Neuron (in vitro differentiated cells): Measurements from ENCODE around the gene STAT5B.

Source experiments
- H2AFZ ChIP-seq: one replicate; pipeline ENCODE4 v1.6.1; 2013; ENCODE audit warnings: low read depth, mild to moderate bottlenecking, inconsistent platforms, low read length, moderate library complexity
- H3K27me3 ChIP-seq: one replicate; pipeline ENCODE4 v1.6.1; 2013; ENCODE audit warnings: low read length; ENCODE audit not compliant: insufficient read depth
- H3K36me3 ChIP-seq: one replicate; pipeline ENCODE4 v1.6.1; 2013; ENCODE audit warnings: low read length; ENCODE audit not compliant: insufficient read depth
- H3K4me1 ChIP-seq: one replicate; pipeline ENCODE4 v1.6.1; 2013; ENCODE audit warnings: low read length; ENCODE audit not compliant: insufficient read depth
- H3K4me3 ChIP-seq: 2 replicates; pipeline ENCODE4 v1.5.1; 2013; ENCODE audit warnings: mild to moderate bottlenecking, low read length, moderate library complexity
- H3K9me3 ChIP-seq: one replicate; pipeline ENCODE4 v1.6.1; 2013; ENCODE audit warnings: low read length

Gene STAT5B

GRCh38 chr17:42167807-42168206 lies 108.4 kb downstream of the STAT5B start:
- Histone ChIP-seq H3K27me3 (no peaks in the 10 kb centered on the region), H3K9me3 (no peaks in the 10 kb centered on the region), H3K36me3 (no peaks in the 10 kb centered on the region), H3K4me1 (no peaks in the 10 kb centered on the region), H3K4me3 (no peak overlapping the region), H2AFZ (no peak overlapping the region)

DNA sequence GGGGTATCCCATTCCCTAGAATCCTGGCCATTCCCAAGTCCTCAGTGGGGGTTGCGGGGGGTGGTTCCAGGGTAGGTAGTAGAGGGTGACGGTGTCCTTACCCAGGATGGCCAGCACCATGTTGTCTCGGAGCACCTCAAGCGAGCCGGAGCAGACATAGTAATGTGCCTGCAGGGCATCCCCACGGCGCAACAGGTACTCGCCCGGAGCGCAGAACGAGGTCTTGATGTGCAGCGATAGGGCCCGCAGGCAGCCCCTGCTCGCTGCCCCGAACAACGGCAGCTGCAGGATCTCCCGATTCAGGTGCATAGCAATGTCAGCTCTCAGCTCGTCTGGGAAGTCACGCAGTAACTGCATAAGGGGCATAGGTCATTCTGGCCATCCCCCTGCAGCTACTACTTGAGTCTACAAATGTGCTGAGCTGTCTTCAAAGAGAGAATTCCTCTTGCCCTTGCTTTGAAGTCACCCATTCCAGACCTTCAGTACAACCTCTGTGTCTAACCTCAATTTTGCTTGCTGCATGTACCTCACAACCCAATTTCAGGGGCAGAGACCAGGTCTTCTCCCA lies 109.9 kb downstream of the STAT5B start:
- H3K4me3 ChIP-seq = no peak overlapping the region

DNA sequence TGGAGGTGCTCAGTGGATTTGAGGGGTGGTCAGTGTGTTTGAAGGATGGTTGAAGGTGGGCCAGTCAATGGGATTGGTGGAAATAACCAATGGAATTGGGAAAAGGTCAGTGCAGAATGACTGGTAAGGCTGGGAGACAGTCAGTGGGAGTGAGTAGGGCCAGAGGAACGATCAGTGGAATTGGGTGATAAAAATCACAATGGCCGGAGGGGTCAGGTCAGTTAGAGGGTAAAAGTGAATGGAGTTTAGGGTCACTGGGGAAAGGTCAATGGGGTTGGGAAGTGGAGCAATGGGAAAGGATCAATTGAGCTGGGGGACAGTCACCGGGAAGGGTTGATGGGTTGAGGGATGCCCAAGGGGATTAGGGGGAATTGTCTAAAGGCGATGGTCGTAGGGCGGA lies 110.4 kb downstream of the STAT5B start:
- Histone ChIP-seq H3K27me3 (no peaks in the 10 kb centered on the region), H2AFZ (no peak overlapping the region), H3K9me3 (no peaks in the 10 kb centered on the region), H3K4me3 (no peak overlapping the region), H3K36me3 (no peaks in the 10 kb centered on the region), H3K4me1 (no peaks in the 10 kb centered on the region)

More for the DNA sequence above, 109.9 kb downstream of the STAT5B start:
- Histone ChIP-seq H3K9me3 (no peaks in the 10 kb centered on the region), H2AFZ (no peak overlapping the region), H3K27me3 (no peaks in the 10 kb centered on the region), H3K36me3 (no peaks in the 10 kb centered on the region), H3K4me1 (no peaks in the 10 kb centered on the region)

DNA sequence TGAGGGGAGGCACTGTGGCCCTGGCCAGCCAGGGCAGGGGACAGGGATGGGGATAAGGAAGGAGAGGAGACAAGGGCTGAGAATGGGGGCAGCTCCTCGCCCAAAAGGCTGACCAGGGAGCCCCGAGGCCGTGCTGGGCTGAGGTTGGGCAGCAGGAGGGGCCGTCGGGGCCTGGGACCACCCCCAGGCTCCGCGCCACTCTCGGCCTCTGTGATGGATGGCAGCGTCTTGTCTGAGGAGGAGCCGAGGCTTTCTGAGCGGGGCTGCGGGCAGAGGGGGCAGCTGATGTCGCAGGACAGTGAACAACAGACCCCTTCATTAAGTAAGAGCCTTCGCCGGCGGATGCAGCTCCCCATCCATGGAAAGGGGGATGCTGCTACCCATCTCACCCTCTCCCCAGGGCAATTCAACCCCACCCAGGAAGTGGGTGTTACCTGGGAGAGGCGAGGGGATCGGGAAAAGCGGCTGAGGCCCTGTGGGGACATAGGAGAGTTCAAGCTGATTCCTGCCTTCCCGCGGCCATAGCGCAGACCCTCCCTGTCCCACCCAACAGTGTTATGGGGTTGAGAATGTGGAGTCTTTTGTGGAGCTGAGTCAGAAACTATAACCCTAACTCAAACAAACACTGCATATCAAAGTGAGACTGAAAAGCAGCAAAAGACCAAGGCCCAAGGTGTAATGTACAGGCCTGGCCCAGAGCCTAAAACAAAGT lies 112.3 kb downstream of the STAT5B start:
- H3K36me3 ChIP-seq = no peaks in the 10 kb centered on the region
- no peak overlapping the region for H2AFZ ChIP-seq
- H3K4me1 ChIP-seq = peaks cover 11% of the 10 kb centered on the region
- H3K4me3 ChIP-seq = no peak overlapping the region
- no peaks in the 10 kb centered on the region for H3K9me3 ChIP-seq
- H3K27me3 ChIP-seq = no peaks in the 10 kb centered on the region

GRCh38 chr17:42163113-42163512 lies 113.1 kb downstream of the STAT5B start:
- no peaks in the 10 kb centered on the region for H3K9me3 ChIP-seq
- no peaks in the 10 kb centered on the region for H3K27me3 ChIP-seq
- H3K4me3 ChIP-seq = no peak overlapping the region
- H3K36me3 ChIP-seq = no peaks in the 10 kb centered on the region
- H3K4me1 ChIP-seq = peaks cover 11% of the 10 kb centered on the region
- no peak overlapping the region for H2AFZ ChIP-seq

- no peaks in the 10 kb centered on the region for H3K36me3 ChIP-seq
- H2AFZ ChIP-seq = peak overlapping the region; percentile 20
- no peaks in the 10 kb centered on the region for H3K9me3 ChIP-seq
- no peak overlapping the region for H3K4me3 ChIP-seq
- H3K27me3 ChIP-seq = no peaks in the 10 kb centered on the region
- H3K4me1 ChIP-seq = peaks cover 11% of the 10 kb centered on the region
These were observed 115.7 kb downstream of the STAT5B start for GRCh38 chr17:42160531-42160910.

- H3K27me3 ChIP-seq = no peaks in the 10 kb centered on the region
- no peak overlapping the region for H3K4me3 ChIP-seq
- peaks cover 11% of the 10 kb centered on the region for H3K4me1 ChIP-seq
- H3K36me3 ChIP-seq = no peaks in the 10 kb centered on the region
- H3K9me3 ChIP-seq = no peaks in the 10 kb centered on the region
- peak overlapping the region; percentile 20 for H2AFZ ChIP-seq
These were observed 116.2 kb downstream of the STAT5B start for GRCh38 chr17:42159796-42160530.

DNA sequence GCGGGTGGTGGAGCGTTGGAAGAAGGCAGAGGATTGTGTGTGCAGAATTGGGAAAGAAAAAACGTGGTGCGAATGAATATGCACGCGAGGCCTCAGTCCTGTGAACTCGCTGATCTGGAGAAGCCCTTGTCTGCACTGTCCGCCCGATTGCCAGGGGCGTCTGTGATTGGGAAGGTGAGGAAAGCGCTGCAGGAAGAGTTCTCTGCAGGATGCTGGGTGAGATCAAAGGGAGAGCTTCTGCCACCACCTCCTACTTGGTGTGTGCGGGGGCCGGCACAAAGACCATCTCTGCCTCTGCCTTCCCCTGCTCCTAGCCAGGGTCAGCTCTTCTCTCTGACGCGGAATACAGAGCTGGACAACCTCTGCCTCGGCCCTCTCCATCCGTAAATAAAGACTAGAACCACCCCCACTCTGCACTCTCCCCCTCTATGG lies 120.6 kb downstream of the STAT5B start:
- Histone ChIP-seq H3K27me3 (no peaks in the 10 kb centered on the region), H3K9me3 (no peaks in the 10 kb centered on the region), H2AFZ (no peak overlapping the region), H3K36me3 (peaks cover 4% of the 10 kb centered on the region), H3K4me1 (peaks cover 39% of the 10 kb centered on the region), H3K4me3 (no peak overlapping the region)

- H3K9me3 ChIP-seq = no peaks in the 10 kb centered on the region
- H2AFZ ChIP-seq = no peak overlapping the region
- H3K36me3 ChIP-seq = peaks cover 4% of the 10 kb centered on the region
- H3K4me1 ChIP-seq = peaks cover 28% of the 10 kb centered on the region
- peak overlapping the region; percentile 87 for H3K4me3 ChIP-seq
- no peaks in the 10 kb centered on the region for H3K27me3 ChIP-seq
These were observed 122.1 kb downstream of the STAT5B start for GRCh38 chr17:42153919-42154742.
